ENCODE results near the gene MINK1.
"Not testable (repeated sequence)": the region's sequence is repeated elsewhere in the genome, so short reads cannot be mapped to it uniquely, and the experiment has no call there.

Gene MINK1

GRCh38 chr17:4898927-4899326 lies 65.8 kb downstream of the MINK1 start:
- no peak for DNase-seq (ENCODE audit: low read depth in 2 of 2)

DNA sequence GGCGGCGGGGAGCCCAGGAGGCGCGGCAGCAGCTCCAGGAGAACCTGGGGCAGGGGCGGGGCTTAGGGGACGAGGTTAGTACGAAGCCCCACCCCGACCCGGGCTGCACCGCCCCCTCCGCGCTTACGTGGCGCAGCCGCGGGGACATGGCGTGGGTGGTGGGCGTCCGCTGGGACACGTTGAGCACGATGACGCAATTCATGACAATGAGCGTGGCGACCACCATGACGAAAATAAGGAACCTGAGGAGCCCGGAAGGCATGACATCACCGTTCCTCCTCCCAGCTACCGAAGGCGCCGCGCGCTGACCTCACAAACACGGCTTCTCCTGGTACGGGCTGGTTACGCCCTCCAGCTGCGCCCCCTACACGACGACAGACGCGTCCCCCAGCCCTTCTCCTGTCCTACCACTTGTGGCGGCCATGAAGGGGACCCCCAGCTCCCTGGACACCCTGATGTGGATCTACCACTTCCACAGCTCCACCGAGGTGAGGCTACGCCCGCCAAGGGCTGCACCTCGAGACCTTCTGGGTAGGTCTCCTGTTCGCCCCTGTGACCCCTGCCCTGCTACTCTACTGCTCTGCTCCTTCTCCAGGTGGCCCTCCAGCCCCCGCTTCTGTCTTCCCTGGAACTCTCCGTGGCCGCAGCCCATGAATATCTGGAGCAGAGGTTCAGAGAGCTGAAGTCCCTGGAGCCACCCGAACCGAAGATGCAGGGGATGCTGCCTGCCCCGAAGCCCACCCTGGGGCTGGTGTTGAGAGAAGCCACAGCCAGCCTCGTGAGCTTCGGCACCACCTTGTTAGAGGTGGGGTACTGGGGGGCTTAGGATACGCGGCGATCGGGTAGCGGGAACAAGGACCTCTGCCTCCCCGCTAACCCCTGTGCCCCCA lies 66.4 kb downstream of the MINK1 start, which contains the start of gene C17orf107:
C17orf107 (plus strand) TSS at position 196 of the 890 bp plus-strand sequence; CDS start at position 423, 227 bp downstream.
- DNase-seq (ENCODE audit: low read depth in 2 of 2) = peak; percentile 82 to 86

DNA sequence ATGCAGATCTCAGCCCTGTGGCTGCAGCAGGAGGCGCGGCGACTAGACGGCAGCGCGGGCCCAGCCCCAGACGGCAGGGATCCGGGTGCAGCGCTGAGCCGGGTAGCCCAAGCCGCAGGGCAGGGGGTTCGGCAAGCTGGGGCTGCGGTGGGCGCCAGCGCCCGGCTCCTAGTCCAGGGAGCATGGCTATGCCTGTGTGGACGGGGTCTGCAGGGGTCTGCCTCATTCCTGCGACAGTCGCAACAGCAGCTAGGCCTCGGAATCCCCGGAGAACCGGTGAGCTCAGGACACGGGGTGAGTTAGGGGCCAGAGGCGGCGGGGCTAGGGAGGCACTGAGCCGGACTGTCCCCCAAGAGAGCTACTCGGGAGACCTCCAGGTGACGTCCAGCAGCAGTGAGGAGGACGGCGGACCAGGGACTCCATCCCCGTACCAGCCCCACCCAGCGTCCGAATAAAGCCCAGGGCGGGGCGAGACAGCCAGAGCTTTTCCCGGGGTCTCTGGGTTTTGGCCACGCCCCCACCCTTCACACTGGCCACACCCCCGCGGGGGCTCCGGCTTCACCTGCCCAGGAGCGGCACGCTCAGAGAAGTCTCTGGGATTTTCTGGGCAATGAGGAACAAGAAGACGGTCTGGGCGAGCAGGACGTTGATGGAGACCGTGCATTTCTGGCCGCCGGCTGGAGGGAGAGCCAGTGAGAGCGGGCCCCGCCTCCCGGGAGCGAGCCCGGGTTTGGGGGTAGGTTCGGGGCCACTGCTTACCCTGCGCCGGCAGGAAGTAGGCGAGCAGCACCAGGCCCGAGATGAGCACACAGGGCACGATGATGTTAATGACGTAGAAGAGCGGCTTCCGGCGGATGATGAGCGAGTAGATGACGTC lies 67.3 kb downstream of the MINK1 start:
- DNase-seq (ENCODE audit: low read depth in 2 of 2) = no peak

DNA sequence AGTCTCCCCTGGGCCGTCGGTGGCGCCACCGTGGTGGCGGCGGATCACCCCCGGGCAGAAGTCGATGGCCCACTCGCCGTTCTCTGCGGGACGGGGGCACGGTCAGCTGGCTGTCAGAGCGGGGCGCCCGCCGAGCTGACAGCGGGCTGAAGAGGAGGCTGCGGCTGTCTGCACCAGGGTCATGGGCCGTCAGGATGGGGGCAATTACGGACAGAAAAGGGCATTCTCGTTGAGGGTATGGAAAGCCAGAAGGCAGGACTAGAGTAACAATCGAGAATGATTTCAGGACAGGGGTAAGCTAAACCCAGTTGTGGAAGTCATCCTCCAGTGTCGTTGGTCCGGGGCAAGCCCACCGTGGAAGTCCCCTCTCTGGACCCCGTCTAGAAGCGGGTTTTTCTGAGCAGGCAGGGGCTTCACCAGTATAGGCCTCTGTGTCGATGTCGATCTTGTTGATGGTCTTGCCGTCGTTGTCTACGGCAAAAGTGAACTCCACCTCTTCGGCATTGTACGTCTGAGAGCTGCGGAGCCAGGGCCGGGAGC lies 68.0 kb downstream of the MINK1 start:
- no peak for DNase-seq (ENCODE audit: low read depth in 2 of 2)

DNA sequence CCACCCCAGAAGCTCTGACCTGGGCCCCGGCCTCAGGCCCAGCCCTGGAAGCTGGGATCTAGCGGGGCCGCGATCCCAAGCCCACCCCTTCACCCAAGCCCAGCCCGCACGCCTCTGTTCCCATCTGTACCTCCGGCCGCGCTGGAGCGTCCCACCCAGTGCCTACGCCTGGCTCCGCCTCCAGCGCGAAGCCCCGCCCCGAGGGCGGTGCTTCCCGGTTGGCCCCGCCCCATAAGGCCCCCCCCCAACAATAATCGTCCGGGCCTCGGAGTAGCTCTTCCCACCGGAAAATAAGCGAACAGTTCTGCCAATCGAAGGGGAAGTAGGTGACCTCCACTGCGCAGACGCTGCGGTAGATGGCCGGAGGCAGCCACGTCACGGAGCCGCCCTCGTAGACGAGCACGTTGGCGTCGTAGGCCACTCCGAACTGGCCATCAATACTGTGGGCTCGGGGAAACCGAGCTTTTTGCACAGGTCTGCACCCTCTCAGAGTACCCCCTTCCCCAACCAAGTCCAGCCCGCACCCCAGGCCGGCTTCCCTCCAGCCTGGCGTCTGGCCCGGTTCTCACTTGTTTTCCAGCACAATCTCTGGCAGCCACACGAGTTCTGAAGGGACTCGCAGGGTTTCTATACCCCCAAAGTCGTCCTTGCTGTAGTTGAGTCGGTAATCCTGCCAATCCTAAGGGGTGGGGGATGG lies 68.7 kb downstream of the MINK1 start:
- no peak for DNase-seq (ENCODE audit: low read depth in 2 of 2)

DNA sequence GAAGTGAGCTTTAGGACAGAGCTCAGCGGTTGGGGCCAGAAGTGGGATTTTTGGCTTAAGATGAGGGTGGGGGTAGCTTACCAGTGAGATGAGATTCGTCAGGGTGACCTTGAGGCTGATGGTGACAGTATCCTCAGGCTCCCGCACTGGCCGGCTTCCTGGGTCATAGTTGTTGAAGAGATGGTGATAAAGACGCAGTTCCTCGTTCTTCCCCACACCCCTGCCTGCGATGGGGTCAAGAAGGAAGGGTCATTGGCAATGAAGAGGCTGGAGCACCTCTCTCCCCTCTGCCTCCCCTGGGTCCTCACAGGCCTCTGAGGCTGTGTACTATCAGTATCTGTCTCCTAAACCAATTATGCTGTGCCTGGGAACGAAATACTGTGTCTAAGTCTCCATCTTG lies 69.4 kb downstream of the MINK1 start:
- DNase-seq (ENCODE audit: low read depth in 2 of 2) = no peak

GRCh38 chr17:4903051-4903818 lies 70.1 kb downstream of the MINK1 start, which contains the start of gene CHRNE:
Gene CHRNE (minus strand): TSS chr17:4903098. CDS start chr17:4903063, 35 bp downstream.
- DNase-seq (ENCODE audit: low read depth in 2 of 2) = peak in 1 of 2 donors; percentile 59

DNA sequence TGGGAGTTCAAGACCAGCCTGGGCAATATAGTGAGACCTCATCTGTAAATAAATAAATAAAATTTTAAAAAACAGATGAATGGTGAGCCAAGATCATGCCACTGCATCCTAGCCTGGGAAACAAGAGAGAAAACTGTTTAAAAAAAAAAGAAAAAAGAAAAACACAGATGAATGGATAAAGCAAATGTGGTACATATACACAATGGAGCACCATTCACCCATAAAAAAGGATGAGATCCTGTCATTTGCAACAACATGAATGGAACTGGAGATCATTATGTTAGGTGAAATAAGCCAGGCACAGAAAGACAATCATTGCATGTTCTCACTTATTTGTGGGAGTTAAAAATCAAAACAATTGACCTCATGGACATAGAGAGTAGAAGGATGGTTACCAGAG lies 73.5 kb downstream of the MINK1 start:
- DNase-seq (ENCODE audit: low read depth in 2 of 2) = not testable (repeated sequence)

DNA sequence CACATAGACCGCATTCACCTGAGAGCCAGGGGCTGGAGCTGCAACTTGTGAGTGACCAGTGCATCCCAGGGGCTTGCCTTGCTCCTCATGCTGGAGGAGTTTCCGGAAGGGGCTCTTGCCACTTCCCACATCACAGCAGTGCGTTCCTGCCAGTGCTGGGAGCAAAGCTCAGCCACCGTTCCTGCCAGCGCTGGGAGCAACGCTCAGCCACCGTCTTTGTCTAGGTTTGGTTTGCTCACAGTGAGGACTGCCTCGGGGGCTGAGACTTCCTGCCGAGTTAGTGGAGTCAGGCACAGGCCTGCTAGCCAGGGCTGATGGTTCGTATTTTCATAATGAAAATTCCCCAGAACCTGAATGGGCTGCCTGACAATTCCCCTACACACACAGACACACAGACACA lies 75.2 kb downstream of the MINK1 start:
- DNase-seq (ENCODE audit: low read depth in 2 of 2) = no peak

DNA sequence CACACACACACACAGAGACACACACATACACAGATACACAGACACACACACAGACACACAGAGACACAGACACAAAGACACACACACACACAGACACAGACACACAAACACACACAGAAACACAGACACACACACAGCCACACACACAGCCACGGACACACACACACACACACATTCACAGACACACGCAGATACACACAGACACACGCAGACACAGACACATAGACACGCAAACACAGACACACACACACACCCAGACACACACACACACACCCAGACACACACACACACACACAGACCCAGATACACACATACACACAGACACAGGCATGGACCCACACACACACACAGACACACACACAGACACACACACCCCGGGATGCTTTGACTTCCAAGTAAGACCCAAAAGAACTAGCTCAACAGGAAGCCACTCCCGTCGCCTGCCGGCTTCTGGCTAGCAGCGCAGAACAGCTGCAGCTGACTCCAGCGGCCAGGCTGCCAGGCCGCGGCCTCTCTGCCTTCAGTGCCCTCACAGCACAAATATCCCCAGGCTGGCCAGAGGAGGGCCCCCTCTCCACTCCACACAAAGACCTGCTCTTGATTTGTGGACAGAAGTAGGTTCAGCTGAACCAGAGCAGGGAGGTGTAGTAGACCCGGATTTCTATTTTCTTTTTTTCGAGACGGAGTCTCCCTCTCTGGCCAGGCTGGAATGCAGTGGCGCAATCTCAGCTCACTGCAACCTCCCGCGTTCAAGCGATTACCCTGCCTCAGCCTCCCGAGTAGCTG lies 75.8 kb downstream of the MINK1 start:
- DNase-seq (ENCODE audit: low read depth in 2 of 2) = peak; percentile 49 to 52

- no peak for DNase-seq (ENCODE audit: low read depth in 2 of 2)
Observed at GRCh38 chr17:4913994-4914393, 80.9 kb downstream of the MINK1 start.

DNA sequence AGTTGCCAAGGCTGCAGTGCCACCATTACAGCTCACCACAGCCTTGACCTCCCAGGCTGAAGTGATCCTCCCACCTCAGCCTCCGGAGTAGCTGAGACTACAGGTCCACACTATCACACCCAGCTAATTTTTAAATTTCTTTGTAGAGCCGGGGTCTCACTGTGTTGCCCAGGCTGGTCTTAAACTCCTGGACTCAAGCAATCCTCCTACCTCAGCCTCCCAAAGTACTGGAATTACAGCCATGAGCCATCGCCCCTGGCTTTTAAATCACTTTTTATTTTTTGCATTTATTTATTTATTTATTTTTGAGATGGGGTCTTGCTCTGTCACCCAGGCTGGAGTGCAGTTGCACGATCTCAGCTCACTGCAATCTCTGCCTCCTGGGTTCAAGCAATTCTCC lies 81.4 kb downstream of the MINK1 start:
- not testable (repeated sequence) for DNase-seq (ENCODE audit: low read depth in 2 of 2)

DNA sequence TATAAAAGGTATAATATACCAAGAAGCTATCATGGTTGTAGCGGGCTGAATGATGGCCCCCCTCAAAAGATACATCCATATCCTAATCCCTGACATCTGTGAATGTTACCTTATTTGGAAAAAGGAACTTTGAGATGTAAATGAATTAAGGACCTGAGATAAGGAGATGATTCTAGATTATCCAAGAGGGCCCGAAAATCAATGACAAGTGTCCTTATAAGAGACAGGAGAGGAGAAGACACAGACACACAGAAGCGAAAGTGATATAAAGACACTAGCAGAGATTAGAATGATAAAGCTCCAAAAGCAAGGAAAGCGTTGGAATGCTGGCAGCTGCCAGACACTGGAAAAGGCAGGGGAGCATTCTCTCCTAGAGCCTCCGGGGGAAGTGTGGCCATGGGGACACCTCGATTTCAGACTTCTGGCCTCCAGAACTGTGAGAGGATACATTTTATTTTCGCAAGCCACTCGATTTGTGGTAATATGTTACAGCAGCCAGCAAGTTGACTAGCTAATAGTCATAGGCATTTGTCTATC lies 86.4 kb downstream of the MINK1 start:
- DNase-seq (ENCODE audit: low read depth in 2 of 2) = no peak

DNA sequence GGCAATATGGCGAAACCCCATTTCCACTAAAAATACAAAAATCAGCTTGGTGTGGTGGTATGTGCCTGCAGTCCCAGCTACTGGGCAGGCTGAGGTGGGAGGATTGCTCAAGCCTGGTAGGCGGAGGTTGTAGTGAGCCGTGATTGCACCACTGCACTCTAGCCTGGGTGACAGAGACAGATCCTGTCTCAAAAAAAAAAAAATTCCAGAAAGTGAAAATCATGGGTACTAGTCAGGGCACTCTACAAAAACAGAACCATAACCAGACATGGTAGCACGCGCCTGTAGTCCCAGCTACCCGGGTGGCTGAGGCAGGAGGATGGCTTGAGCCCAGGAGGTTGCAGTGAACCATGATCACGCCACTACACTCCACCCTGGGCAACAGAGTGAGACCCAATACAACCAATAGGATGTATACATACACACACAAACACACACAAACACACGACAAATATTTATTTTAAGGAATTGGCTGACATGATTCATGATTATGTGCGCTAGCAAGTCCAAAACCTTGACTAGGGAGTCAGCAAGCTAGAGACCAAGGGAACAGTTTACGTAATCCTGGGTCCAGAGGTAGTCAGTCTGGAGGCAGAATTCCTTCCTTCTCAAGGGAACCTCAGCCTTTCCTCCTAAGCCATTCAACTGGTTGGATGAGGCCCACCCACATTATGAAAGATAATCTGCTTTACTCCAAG lies 87.4 kb downstream of the MINK1 start:
- DNase-seq (ENCODE audit: low read depth in 2 of 2) = no peak

- DNase-seq (ENCODE audit: low read depth in 2 of 2) = no peak
Observed at GRCh38 chr17:4921320-4921719, 88.2 kb downstream of the MINK1 start.

GRCh38 chr17:4926577-4927335 lies 93.6 kb downstream of the MINK1 start:
- not testable (repeated sequence) for DNase-seq (ENCODE audit: low read depth in 2 of 2)

DNA sequence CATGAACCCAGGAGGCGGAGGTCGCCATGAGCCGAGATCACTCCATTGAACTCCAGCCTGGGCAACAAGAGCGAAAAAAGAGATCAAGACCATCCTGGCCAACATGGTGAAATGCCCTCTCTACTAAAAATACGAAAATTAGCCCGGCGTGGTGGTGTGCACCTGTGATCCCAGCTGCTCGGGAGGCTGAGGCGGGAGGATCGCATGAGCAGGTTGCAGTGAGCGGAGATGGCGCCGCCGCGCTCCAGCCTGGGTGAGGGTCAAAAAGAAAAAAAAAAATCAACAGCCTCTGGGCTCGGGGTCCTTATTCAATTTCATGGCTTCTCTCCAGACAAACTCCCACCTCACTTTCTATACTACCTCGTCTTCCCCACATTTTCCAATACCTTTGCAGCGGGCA lies 95.7 kb downstream of the MINK1 start:
- DNase-seq (ENCODE audit: low read depth in 2 of 2) = no peak

DNA sequence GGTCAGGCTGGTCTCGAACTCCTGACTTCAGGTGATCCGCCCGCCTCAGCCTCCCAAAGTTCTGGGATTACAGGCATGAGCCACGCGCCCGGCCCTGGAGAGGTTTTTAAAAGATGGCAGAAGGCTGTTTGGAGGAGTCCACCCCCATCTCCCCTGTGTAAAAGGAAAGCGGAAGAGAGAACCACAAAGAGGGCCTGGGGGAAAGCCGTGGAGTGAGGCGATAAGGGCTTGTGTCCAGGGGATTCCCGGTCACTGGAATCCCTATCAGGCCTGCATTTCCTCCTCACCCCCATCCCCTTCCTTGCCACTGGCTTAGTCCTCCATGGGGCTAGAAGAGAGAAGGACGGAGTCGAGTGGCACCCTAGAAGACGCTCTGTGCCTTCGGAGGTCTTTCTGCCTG lies 98.8 kb downstream of the MINK1 start, which contains the start of gene GP1BA:
GP1BA (plus strand) TSS at position 315 of the 400 bp plus-strand sequence. CDS start 328 bp downstream, outside the sequence.
- DNase-seq (ENCODE audit: low read depth in 2 of 2) = no peak
